Neural cell (in vitro differentiated cells): ENCODE data around the gene TRPT1. TPM values are rescaled to one million over a fixed set of nuclear protein-coding genes. Genes with fewer than 3 reads are reported as not detected.

Experiments
- H2AFZ ChIP-seq: fragments of 200-600, 300-800 bp; sonication (generic), shearing (Covaris generic); 2 replicates; pipeline ENCODE4 v1.6.0; 2014; ENCODE audit warnings: low read depth, mild to moderate bottlenecking, antibody characterized with exemption, low read length, moderate library complexity
- H3F3A ChIP-seq: fragments of 200-600 bp; shearing (Covaris generic); 2 replicates; pipeline ENCODE4 v1.6.1; 2016; ENCODE audit warnings: mild to moderate bottlenecking, moderate library complexity, mixed read lengths, antibody characterized with exemption, low read length; ENCODE audit not compliant: insufficient read depth, poor library complexity, severe bottlenecking
- H3K27ac ChIP-seq: fragments of 200-600, 300-800 bp; sonication (generic), shearing (Covaris generic); 2 replicates; pipeline ENCODE4 v1.5.1; 2014; ENCODE audit warnings: mild to moderate bottlenecking, low read length, moderate library complexity
- H3K27me3 ChIP-seq: fragments of 300-800, 200-600 bp; sonication (generic), shearing (Covaris generic); 2 replicates; pipeline ENCODE4 v1.6.0; 2014; ENCODE audit warnings: mild to moderate bottlenecking, low read depth, low read length, moderate library complexity; ENCODE audit not compliant: insufficient read depth
- H3K36me3 ChIP-seq: fragments of 300-800, 200-600 bp; sonication (generic), shearing (Covaris generic); 2 replicates; pipeline ENCODE4 v1.5.1; 2014; ENCODE audit warnings: mild to moderate bottlenecking, antibody characterized with exemption, low read length, moderate library complexity; ENCODE audit not compliant: insufficient read depth
- H3K4me2 ChIP-seq: fragments of 300-800, 200-600 bp; sonication (generic), shearing (Covaris generic); 2 replicates; pipeline ENCODE4 v1.6.0; 2014; ENCODE audit warnings: mild to moderate bottlenecking, low read length
- H3K4me3 ChIP-seq: fragments of 300-800, 200-600 bp; sonication (generic), shearing (Covaris generic); 2 replicates; pipeline ENCODE4 v1.5.1; 2014; ENCODE audit warnings: mild to moderate bottlenecking, low read length, moderate library complexity
- H3K79me2 ChIP-seq: fragments of 200-600 bp; shearing (Covaris generic); replicated peaks from 2 replicates; pipeline ENCODE4 v1.6.0; 2014; ENCODE audit warnings: mild to moderate bottlenecking, low read length, moderate library complexity; ENCODE audit not compliant: insufficient read depth
- H3K9ac ChIP-seq: fragments of 300-800, 200-600 bp; sonication (generic), shearing (Covaris generic); 2 replicates; pipeline ENCODE4 v1.6.1; 2016; ENCODE audit warnings: mild to moderate bottlenecking, low read length, mixed read lengths
- H3K9me2 ChIP-seq: fragments of 200-600 bp; shearing (Covaris generic); 2 replicates; pipeline ENCODE4 v1.6.1; 2016; ENCODE audit warnings: mild to moderate bottlenecking, low read length, mixed read lengths; ENCODE audit not compliant: insufficient read depth
- H3K9me3 ChIP-seq: fragments of 200-600, 300-800 bp; sonication (generic), shearing (Covaris generic); 2 replicates; pipeline ENCODE4 v1.6.1; 2016; ENCODE audit warnings: mild to moderate bottlenecking, mixed run types, low read length, moderate library complexity, mixed read lengths
- H4K20me1 ChIP-seq: fragments of 200-600 bp; shearing (Covaris generic); 2 replicates; pipeline ENCODE4 v1.6.1; 2016; ENCODE audit warnings: mild to moderate bottlenecking, mixed run types; ENCODE audit not compliant: insufficient read depth
- EP300 ChIP-seq: fragments of 450-650 bp; conservative IDR thresholded peaks from 2 replicates; pipeline ENCODE4 v1.6.1; 2014; ENCODE audit warnings: antibody characterized with exemption, mild to moderate bottlenecking, moderate library complexity; ENCODE audit not compliant: poor library complexity, severe bottlenecking
- EZH2 ChIP-seq: fragments of 200-600, 300-800 bp; shearing (Covaris generic), sonication (generic); IDR thresholded peaks from 2 replicates; pipeline ENCODE4 v1.6.1; 2014; ENCODE audit warnings: antibody characterized with exemption, low read length, borderline replicate concordance, mild to moderate bottlenecking; ENCODE audit not compliant: insufficient read depth, poor library complexity, severe bottlenecking
- MXI1 ChIP-seq: fragments of 450-650 bp; conservative IDR thresholded peaks from 2 replicates; pipeline ENCODE4 v1.6.1; 2014; ENCODE audit warnings: antibody characterized with exemption, mild to moderate bottlenecking; ENCODE audit not compliant: poor library complexity, severe bottlenecking
- POLR2AphosphoS5 ChIP-seq: IDR thresholded peaks from 2 replicates; pipeline ENCODE4 v1.6.1; 2012
- RAD21 ChIP-seq: fragments of 450-650 bp; conservative IDR thresholded peaks from 2 replicates; pipeline ENCODE4 v1.6.1; 2014; ENCODE audit warnings: antibody characterized with exemption, mild to moderate bottlenecking, moderate library complexity
- SMC3 ChIP-seq: fragments of 450-650 bp; conservative IDR thresholded peaks from 2 replicates; pipeline ENCODE4 v1.6.1; 2014; ENCODE audit warnings: antibody characterized with exemption, mild to moderate bottlenecking, moderate library complexity; ENCODE audit not compliant: poor library complexity
- TAF1 ChIP-seq: IDR thresholded peaks from 2 replicates; pipeline ENCODE4 v1.6.1; 2012; ENCODE audit warnings: low read depth
- polyA plus RNA-seq: library from polyadenylated mRNA; depleted of rRNA; stranded (reverse); fragments of >200 nt; gene quantifications from 2 replicates; pipeline ENCODE4 v1.2.3, GENCODE V29; 2014
- TF ChIP-seq, protein P1 (sequence below): IDR thresholded peaks from 2 replicates; pipeline ENCODE4 v1.6.1; 2012; ENCODE audit warnings: borderline replicate concordance
- TF ChIP-seq, protein P2 (sequence below): fragments of 450-650 bp; IDR thresholded peaks from 2 replicates; pipeline ENCODE4 v1.5.1; 2014; ENCODE audit warnings: antibody characterized with exemption, mild to moderate bottlenecking, moderate library complexity; ENCODE audit not compliant: poor library complexity, severe bottlenecking

The TRPT1 gene
- polyA plus RNA-seq, 1 donor from 2014 or later = 67.2 TPM

- Histone ChIP-seq H3F3A (no peaks in the 10 kb centered on the region), H3K27me3 (no peaks in the 10 kb centered on the region), H3K79me2 (peaks cover 6% of the 10 kb centered on the region), H3K4me2 (peak overlapping the region; percentile 68), H2AFZ (no peak overlapping the region), H3K9me3 (no peaks in the 10 kb centered on the region), H3K4me3 (peak overlapping the region; percentile 84), H3K9ac (peak overlapping the region; percentile 83), H3K27ac (no peak overlapping the region), H4K20me1 (no peaks in the 10 kb centered on the region), H3K36me3 (no peaks in the 10 kb centered on the region), H3K9me2 (no peaks in the 10 kb centered on the region)
- TF ChIP-seq TAF1 (no peak), EZH2 (no peak)
- TF ChIP-seq, protein P1, sequence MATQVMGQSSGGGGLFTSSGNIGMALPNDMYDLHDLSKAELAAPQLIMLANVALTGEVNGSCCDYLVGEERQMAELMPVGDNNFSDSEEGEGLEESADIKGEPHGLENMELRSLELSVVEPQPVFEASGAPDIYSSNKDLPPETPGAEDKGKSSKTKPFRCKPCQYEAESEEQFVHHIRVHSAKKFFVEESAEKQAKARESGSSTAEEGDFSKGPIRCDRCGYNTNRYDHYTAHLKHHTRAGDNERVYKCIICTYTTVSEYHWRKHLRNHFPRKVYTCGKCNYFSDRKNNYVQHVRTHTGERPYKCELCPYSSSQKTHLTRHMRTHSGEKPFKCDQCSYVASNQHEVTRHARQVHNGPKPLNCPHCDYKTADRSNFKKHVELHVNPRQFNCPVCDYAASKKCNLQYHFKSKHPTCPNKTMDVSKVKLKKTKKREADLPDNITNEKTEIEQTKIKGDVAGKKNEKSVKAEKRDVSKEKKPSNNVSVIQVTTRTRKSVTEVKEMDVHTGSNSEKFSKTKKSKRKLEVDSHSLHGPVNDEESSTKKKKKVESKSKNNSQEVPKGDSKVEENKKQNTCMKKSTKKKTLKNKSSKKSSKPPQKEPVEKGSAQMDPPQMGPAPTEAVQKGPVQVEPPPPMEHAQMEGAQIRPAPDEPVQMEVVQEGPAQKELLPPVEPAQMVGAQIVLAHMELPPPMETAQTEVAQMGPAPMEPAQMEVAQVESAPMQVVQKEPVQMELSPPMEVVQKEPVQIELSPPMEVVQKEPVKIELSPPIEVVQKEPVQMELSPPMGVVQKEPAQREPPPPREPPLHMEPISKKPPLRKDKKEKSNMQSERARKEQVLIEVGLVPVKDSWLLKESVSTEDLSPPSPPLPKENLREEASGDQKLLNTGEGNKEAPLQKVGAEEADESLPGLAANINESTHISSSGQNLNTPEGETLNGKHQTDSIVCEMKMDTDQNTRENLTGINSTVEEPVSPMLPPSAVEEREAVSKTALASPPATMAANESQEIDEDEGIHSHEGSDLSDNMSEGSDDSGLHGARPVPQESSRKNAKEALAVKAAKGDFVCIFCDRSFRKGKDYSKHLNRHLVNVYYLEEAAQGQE = no peak
- TF ChIP-seq, protein P2, sequence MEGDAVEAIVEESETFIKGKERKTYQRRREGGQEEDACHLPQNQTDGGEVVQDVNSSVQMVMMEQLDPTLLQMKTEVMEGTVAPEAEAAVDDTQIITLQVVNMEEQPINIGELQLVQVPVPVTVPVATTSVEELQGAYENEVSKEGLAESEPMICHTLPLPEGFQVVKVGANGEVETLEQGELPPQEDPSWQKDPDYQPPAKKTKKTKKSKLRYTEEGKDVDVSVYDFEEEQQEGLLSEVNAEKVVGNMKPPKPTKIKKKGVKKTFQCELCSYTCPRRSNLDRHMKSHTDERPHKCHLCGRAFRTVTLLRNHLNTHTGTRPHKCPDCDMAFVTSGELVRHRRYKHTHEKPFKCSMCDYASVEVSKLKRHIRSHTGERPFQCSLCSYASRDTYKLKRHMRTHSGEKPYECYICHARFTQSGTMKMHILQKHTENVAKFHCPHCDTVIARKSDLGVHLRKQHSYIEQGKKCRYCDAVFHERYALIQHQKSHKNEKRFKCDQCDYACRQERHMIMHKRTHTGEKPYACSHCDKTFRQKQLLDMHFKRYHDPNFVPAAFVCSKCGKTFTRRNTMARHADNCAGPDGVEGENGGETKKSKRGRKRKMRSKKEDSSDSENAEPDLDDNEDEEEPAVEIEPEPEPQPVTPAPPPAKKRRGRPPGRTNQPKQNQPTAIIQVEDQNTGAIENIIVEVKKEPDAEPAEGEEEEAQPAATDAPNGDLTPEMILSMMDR = no peak
These were observed 937 bp downstream of the TRPT1 start for GRCh38 chr11:64224891-64225607.

DNA sequence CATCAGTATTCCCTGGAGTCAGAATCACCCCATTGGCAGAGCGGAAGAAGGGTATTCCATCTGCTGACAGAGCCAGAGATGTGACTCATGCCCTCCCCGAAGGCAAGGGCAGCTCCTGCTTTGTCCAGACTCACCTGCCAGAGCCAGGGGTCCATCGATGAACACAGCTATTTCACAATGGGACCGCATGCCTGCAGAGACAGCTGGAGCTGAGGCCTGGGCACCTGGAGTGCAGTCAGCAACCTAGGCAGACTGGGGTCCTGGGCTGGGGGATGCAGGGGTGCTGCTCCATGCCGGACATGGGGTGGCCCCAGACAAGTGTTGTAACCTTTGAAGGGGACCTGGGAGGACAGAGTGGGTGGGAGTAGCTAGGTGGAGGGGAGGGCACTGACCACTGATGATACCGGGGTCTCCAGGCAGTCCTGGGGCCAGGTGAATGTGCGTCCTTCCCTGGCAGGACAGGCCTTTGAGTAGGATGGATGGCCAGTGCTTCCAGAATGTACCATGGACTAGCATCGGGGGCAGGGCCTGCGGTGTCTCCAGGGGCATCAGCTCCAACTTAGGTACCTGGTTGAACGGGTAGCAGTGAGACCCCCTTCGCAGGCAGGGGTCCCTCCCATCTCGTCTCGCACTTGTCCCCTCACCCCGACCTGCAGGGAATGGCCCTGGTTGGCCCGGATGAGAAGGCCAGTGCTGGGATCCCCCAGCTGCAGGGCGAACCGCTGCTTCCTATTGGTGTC is 1.7 kb downstream of the TRPT1 start:
- no peak overlapping the region for H3K9ac ChIP-seq
- no peaks in the 10 kb centered on the region for H3F3A ChIP-seq
- H3K79me2 ChIP-seq = peaks cover 6% of the 10 kb centered on the region
- no peak overlapping the region for H3K27ac ChIP-seq
- no peaks in the 10 kb centered on the region for H3K9me3 ChIP-seq
- TF ChIP-seq EP300 (no peak), TAF1 (no peak), SMC3 (no peak), POLR2AphosphoS5 (no peak), EZH2 (no peak), MXI1 (no peak), RAD21 (no peak)
- TF ChIP-seq, protein P1 = no peak
- TF ChIP-seq, protein P2 = no peak
- no peak overlapping the region for H3K4me2 ChIP-seq
- H3K36me3 ChIP-seq = no peaks in the 10 kb centered on the region
- no peak overlapping the region for H2AFZ ChIP-seq
- no peaks in the 10 kb centered on the region for H4K20me1 ChIP-seq
- no peaks in the 10 kb centered on the region for H3K9me2 ChIP-seq
- H3K4me3 ChIP-seq = no peak overlapping the region
- no peaks in the 10 kb centered on the region for H3K27me3 ChIP-seq
